ENCODE data around the gene LRIG1. TPM values are rescaled to one million over a fixed set of nuclear protein-coding genes. Genes with fewer than 3 reads are reported as not detected.

The LRIG1 gene
- total RNA-seq, 2 donors from 2014 or later: 121 to 131 TPM

GRCh38 chr3:66354001-66354400, 146.8 kb downstream of the LRIG1 start:
- Histone ChIP-seq H3K4me3 (no peak overlapping the region), H3K27ac (no peak overlapping the region), H3K9me3 (no peaks in the 10 kb centered on the region)

GRCh38 chr3:66353530-66353929, 147.3 kb downstream of the LRIG1 start:
- H3K36me3 ChIP-seq: no peaks in the 10 kb centered on the region
- DNase-seq (ENCODE audit: low spot score) (no peak), ATAC-seq (ENCODE audit: insufficient number of reproducible peaks, low FRiP score, low read depth) (no peak)
- no peak for TF ChIP-seq CTCF (IDR thresholded peaks at IDR 0.05)
- no peaks in the 10 kb centered on the region for H3K9me3 ChIP-seq
- no peaks in the 10 kb centered on the region for H3K27me3 ChIP-seq (replicated peaks; ENCODE audit: insufficient read depth)
- H3K27ac ChIP-seq: no peak overlapping the region
- no peaks in the 10 kb centered on the region for H3K4me1 ChIP-seq (ENCODE audit: control insufficient read depth in 1 of 2, low read depth in 2 of 2)
- no peak overlapping the region for H3K4me3 ChIP-seq

More at GRCh38 chr3:66354001-66354400, 146.8 kb downstream of the LRIG1 start:
- ATAC-seq (ENCODE audit: insufficient number of reproducible peaks, low FRiP score, low read depth) (no peak), DNase-seq (ENCODE audit: low spot score) (no peak)
- Histone ChIP-seq H3K36me3 (no peaks in the 10 kb centered on the region), H3K27me3 (replicated peaks; ENCODE audit: insufficient read depth) (no peaks in the 10 kb centered on the region), H3K4me1 (ENCODE audit: control insufficient read depth in 1 of 2, low read depth in 2 of 2) (no peaks in the 10 kb centered on the region)
- TF ChIP-seq CTCF (IDR thresholded peaks at IDR 0.05): no peak

GRCh38 chr3:66353039-66353438, 147.8 kb downstream of the LRIG1 start:
- no peaks in the 10 kb centered on the region for H3K27me3 ChIP-seq (replicated peaks; ENCODE audit: insufficient read depth)
- no peak for ATAC-seq (ENCODE audit: insufficient number of reproducible peaks, low FRiP score, low read depth)
- no peak overlapping the region for H3K27ac ChIP-seq

GRCh38 chr3:66350601-66351000, 150.2 kb downstream of the LRIG1 start:
- no peaks in the 10 kb centered on the region for H3K9me3 ChIP-seq
- TF ChIP-seq CTCF (IDR thresholded peaks at IDR 0.05): no peak
- DNase-seq (ENCODE audit: low spot score): no peak

More at GRCh38 chr3:66353039-66353438, 147.8 kb downstream of the LRIG1 start:
- Histone ChIP-seq H3K9me3 (no peaks in the 10 kb centered on the region), H3K4me3 (no peak overlapping the region), H3K36me3 (no peaks in the 10 kb centered on the region), H3K4me1 (ENCODE audit: control insufficient read depth in 1 of 2, low read depth in 2 of 2) (no peaks in the 10 kb centered on the region)
- TF ChIP-seq CTCF (IDR thresholded peaks at IDR 0.05): no peak
- DNase-seq (ENCODE audit: low spot score): no peak

GRCh38 chr3:66348704-66349103, 152.1 kb downstream of the LRIG1 start:
- ATAC-seq (ENCODE audit: insufficient number of reproducible peaks, low FRiP score, low read depth) (no peak), DNase-seq (ENCODE audit: low spot score) (no peak)
- H3K27ac ChIP-seq: no peak overlapping the region
- no peaks in the 10 kb centered on the region for H3K36me3 ChIP-seq
- H3K4me3 ChIP-seq: no peak overlapping the region
- no peaks in the 10 kb centered on the region for H3K9me3 ChIP-seq
- no peak for TF ChIP-seq CTCF (IDR thresholded peaks at IDR 0.05)
- no peaks in the 10 kb centered on the region for H3K4me1 ChIP-seq (ENCODE audit: control insufficient read depth in 1 of 2, low read depth in 2 of 2)
- no peaks in the 10 kb centered on the region for H3K27me3 ChIP-seq (replicated peaks; ENCODE audit: insufficient read depth)

More at GRCh38 chr3:66350601-66351000, 150.2 kb downstream of the LRIG1 start:
- Histone ChIP-seq H3K27me3 (replicated peaks; ENCODE audit: insufficient read depth) (no peaks in the 10 kb centered on the region), H3K4me3 (no peak overlapping the region), H3K36me3 (no peaks in the 10 kb centered on the region), H3K4me1 (ENCODE audit: control insufficient read depth in 1 of 2, low read depth in 2 of 2) (no peaks in the 10 kb centered on the region), H3K27ac (no peak overlapping the region)
- no peak for ATAC-seq (ENCODE audit: insufficient number of reproducible peaks, low FRiP score, low read depth)

Measured in thoracic aorta (tissue), 2 donors.